GM12873 (cell line): ENCODE results near the gene ZNF57.

Source experiments
- TF ChIP-seq, protein P1 (sequence below): IDR thresholded peaks from 2 replicates; pipeline ENCODE4 v1.5.1; 2012; ENCODE audit warnings: low read depth, mild to moderate bottlenecking, moderate library complexity, low read length, control low read depth; ENCODE audit not compliant: insufficient read depth; ENCODE audit errors: missing control alignments

ZNF57 gene

GRCh38 chr19:2942928-2943640, 42.4 kb downstream of the ZNF57 start:
- TF ChIP-seq, protein P1, sequence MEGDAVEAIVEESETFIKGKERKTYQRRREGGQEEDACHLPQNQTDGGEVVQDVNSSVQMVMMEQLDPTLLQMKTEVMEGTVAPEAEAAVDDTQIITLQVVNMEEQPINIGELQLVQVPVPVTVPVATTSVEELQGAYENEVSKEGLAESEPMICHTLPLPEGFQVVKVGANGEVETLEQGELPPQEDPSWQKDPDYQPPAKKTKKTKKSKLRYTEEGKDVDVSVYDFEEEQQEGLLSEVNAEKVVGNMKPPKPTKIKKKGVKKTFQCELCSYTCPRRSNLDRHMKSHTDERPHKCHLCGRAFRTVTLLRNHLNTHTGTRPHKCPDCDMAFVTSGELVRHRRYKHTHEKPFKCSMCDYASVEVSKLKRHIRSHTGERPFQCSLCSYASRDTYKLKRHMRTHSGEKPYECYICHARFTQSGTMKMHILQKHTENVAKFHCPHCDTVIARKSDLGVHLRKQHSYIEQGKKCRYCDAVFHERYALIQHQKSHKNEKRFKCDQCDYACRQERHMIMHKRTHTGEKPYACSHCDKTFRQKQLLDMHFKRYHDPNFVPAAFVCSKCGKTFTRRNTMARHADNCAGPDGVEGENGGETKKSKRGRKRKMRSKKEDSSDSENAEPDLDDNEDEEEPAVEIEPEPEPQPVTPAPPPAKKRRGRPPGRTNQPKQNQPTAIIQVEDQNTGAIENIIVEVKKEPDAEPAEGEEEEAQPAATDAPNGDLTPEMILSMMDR: no peak

DNA sequence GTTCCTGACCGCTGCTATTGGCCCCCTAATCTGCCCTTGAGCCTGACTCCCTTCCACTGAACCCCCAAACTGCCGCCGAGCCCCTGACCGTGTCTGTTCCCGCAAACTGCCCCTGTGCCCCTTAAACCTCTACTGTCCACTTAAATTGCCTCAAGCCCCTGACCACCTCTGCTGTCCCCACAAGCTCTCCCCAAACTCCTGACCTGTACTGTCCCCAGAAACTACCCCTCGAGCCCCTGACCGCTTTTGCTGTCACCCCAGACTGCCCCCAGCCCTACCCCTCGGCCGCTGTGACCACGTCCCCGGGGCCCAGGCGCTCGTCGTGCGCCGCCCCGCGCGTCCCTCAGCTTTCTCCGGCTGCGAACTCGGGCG, 43.7 kb downstream of the ZNF57 start:
- TF ChIP-seq, protein P1: no peak

DNA sequence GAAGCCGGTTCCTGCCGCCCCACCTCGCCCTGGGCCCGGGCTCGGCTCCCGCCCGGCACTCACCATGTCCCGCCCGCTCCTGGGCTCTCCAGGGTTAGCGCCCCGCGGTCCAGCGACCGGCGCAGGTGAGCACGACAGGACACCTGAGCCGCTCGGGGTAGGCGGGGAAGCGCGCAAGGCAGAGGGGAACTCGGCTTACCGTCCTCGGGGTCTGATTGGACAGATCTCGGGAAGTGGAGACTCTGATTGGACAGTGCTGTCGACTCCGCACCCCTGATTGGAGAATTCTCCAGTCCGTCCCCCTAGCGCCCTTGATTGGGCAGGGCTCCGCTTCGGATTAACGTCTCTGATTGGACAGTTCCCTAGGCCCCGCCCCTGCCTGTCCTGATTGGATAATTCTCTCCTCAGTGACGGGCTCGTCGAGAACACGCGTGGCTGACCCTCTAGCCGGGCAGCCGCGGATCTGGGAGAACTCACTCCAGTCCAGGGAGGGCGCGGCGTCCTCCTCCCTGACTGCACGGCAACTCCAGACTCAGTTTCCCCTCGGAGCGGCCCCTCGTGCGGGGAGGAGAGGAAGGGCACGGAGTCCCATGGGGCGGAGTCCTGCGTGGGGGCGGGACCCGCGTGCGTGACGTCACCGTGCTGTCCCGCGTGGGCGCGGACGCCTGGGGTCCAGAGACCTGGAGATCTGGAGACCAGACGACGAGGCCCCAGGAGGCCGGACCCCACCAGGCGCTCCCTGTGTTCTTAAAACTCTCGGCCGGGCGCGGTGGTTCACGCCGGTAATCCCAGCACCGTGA, 44.2 kb downstream of the ZNF57 start, which contains the start of gene ZNF77:
TSS of gene ZNF77 (minus strand) at position 197 of the 800 bp plus-strand sequence. CDS start at position 66, 131 bp downstream.
- TF ChIP-seq, protein P1: no peak

- TF ChIP-seq, protein P1: no peak
Measured at GRCh38 chr19:2945575-2946184, 45.0 kb downstream of the ZNF57 start.

- TF ChIP-seq, protein P1: no peak
Measured at GRCh38 chr19:2949939-2950285, 49.2 kb downstream of the ZNF57 start.

GRCh38 chr19:2950286-2951124, 49.8 kb downstream of the ZNF57 start:
- TF ChIP-seq, protein P1: no peak
